ENCODE measurements around the gene GOPC.

Gene GOPC

DNA sequence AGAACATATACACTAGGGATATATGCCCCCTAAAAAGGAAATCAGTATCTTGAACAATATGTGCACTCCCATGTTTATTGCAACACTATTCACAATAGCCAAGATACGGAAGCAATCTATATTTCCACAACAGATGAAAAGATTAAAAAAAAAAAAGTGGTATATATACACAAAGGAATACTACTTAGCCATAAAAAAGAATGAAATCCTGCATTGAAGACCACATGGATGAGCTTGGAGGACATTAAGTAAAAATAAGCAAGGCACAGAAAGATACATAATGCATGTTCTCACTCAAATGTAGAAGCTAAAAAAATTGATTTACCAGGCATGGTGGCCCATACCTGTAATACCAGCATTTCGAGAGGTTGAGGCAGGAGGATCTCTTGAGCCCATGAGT lies 4.6 kb downstream of the GOPC start:
- no peak for DNase-seq (ENCODE audit: extremely low read depth in 1 of 2, low read depth in 1 of 2)

DNA sequence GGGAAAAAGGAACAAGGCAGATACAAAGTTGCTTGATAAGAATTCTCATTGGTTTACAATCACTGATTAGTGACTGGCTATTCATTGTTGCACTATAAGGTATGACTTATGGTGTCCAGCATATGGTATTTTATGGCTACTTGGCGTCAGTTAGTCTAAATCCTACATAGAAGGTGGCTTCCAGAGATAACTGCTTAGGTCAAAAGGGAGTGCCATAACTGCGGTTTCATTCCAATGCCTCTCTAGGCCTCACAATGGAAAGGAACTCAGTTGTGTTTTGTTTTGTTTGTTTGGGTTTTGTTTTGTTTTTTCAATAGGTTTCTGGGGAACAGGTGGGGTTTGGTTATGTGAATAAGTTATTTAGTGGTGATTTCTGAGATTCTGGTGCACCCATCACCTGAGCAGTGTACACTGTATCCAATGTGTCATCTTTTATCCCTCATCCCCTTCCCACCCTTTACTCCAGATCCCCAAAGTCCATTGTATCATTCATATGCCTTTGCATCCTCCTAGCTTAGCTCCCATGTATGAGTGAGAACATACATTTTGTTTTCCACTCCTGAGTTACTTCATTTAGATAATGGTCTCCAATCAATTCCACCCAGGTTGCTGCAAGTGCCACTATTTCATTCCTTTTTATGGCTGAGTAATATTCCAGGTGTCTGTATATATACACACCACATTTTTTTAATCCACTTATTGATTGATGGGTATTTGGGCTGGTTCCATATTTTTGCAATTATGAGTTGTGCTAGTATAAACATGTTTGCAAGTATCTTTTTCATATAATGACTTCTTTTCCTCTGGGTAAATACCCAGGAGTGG lies 7.0 kb downstream of the GOPC start:
- no peak for DNase-seq (ENCODE audit: extremely low read depth in 1 of 2, low read depth in 1 of 2)

DNA sequence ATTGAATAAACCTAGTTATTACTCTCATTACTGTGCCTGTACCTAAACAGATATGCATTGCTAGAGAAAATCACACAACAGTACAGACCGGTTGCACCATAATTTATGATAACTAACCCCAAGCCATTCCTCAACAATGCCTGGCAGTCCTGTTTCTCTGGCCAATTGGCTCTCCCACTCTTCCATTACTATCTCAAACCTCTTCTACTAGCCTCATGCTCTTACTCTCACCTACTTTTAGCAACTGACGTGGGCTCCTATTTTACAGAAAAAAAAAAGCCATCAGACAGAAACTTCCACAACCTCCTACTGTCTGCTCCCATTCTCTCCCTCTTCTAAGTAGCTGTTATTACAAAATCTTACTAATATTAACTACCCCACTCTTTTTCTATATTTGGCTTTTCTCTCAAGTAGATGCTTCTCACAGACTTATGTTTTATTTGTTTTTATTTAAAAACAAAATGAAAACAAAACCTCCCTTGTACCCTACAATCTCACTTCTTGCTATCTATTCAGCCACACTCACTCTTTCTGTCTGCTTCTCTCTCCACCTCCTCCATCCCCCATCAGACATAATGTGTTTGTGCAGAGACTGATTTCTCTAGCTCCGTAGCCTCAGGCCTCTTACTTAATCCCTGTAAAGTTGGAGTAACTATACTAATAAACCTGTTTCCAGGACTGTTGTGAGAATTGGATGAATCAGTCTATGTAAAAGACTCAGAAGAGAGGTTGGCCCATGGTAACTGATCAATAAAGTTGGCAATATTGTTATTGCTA lies 9.1 kb downstream of the GOPC start:
- DNase-seq (ENCODE audit: extremely low read depth in 1 of 2, low read depth in 1 of 2): no peak

DNA sequence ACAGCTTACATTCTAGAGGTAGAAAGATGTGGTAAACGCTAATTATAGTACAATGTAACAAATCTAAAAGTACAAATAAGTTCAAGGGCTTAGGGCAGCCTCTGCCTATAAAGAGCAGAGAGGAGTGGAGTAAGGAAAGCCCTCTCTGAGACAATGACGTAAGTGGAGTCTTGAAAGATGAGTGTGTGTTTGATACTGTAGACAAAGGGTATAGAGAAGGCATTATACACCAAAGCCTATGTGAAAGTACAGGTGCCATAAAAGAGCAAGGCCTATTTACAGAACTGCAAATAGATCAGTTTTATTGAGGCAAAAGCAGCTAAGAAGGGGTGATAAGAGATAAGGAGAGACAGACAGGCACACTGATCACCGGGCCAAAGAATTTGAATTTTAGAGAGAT lies 10.9 kb downstream of the GOPC start:
- DNase-seq (ENCODE audit: extremely low read depth in 1 of 2, low read depth in 1 of 2): no peak

DNA sequence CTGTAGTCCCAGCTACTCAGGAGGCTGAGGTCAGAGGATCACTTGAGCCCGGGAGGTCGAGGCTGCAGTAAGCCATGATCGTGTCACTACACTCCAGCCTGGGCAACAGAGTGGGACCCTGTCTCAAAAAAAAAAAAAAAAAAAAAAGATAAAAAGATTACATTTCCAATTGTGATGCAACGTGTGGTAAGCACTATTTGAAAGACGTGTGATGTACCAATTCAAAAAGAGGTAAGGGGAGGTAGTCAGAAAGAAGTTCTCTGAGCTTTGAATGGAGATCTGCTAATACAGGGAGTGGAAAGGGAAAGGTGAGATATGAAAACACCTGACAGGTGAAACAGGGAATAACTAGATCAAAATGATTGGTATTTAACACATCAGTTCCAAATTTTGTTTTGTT lies 11.9 kb downstream of the GOPC start:
- no peak for DNase-seq (ENCODE audit: extremely low read depth in 1 of 2, low read depth in 1 of 2)

DNA sequence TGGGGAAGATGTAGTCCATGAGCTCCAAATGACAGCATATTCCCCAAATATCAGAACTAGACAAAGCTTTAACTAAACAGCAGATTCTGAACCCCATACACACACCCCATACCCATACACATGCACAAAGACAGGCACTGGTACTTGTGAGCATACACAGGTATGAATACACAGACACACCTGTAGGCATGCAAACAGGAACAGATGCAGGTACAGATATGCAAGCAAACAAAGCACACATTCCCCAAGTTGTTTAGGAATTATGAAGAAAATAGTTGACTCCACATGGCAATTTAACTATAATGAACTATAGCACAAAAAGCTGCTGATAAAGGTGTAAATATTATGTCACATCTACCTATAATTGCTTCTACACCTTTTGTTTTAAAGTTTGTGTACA lies 16.7 kb downstream of the GOPC start:
- no peak for DNase-seq (ENCODE audit: extremely low read depth in 1 of 2, low read depth in 1 of 2)

DNA sequence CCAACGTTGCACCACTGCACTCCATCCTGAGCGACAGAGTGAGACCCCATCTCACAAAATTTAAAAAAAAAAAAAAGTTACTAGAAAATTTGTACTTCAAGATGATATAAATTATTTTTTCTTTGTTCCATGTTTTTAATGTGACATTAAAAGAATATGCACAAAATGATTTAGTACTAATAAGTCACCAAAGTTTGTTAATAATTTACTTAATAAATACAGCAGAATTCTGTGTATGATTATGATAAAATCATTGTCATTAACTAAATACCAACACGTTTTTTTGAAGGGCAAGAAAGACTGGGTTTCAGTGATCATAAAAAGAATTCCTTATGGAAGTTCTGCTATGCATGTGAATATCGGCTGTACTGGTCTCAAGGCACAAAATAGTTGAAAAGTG lies 28.1 kb downstream of the GOPC start:
- DNase-seq (ENCODE audit: extremely low read depth in 1 of 2, low read depth in 1 of 2): no peak

DNA sequence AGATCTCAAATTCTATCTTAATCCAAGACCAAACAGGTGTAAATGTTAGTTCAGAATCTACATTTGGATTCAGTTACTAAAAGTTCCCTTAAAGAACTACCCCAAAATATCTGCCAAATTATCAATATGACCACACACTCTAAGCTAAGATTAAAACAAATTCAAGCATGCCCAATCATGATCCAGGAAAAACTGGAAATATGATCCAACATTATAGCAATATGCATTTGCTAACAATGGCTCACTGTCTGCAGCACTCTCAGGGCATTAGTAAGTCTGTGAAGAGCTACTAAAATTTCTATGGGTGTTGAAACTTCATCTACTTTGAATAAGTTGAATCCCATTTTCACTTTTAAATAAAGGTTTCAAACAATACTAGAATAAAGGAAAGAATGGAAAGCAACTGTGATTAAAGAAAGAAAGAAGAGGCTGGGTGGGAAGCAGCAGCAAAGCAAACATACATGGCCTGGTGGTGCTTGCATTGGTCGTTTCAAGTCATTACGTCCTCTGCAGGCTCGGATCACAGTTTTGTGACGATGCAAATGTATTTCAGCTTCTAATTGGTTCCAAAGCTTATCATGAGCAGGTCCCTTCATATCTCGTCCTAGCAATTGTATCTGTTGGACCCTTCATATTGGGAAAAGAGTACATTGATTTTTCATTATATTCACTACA lies 29.2 kb downstream of the GOPC start:
- DNase-seq (ENCODE audit: extremely low read depth in 1 of 2, low read depth in 1 of 2): no peak

DNA sequence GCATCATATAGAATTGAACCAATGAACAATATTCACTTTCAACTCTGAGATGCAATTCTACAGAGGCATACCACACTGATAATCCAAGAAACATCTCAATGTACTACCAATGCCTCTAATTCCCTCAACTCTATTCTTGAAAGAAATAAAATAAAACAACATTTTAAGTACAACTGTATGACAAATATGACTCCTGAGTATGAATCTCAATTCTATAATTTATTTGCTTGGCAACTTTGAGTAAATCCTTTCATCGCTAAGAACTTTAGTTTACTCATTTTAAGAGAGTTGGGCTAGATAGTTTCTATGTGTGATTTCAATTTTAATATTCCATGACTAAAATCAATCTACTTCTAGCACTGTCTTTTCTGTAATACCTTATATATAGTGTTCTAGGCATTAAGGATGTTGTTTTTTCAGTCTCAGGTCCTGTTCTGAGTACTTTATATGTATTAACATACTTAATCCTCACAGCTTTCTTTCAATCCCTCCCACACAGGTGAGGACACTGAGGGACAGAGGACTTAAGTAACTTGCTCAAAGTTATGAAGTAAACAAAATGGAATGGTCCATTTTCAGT lies 33.4 kb downstream of the GOPC start:
- no peak for DNase-seq (ENCODE audit: extremely low read depth in 1 of 2, low read depth in 1 of 2)

DNA sequence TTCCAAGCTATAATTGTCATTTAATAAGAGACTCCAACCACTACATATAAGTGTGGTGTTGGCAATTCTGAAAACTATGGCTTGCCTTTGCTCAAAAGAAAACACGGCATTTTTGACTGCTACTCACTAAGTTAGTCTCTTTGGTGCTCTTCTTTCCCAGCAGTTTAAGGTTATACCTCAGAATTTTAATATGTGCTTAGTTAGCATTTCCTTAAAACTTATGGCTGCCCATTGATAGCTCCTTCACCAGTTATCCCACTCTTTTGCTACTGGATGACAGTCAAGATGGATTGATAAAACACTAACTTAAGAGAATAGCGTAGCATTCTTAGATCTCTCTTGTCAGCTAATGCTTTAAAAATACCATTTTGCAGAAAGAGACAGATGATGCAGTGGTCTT lies 34.1 kb downstream of the GOPC start:
- no peak for DNase-seq (ENCODE audit: extremely low read depth in 1 of 2, low read depth in 1 of 2)

DNA sequence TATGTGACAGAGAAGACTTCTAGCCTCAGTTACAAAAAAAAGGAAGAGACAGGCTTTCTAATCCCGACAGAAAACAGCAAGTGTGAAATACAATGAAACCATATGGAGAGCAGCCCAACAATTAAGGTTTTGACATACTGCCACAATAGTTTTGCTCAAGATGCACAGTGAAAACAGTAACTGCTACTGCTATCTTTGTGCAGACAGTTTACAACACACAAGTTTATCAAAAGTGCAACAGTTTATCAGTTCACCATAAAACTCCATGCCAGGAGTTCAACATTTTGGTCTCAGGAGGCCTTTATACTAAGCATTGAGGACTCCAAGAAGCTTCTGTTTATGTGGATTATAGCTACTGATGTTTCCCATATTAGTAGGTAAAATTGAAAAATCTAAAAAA lies 37.6 kb downstream of the GOPC start:
- no peak for DNase-seq (ENCODE audit: extremely low read depth in 1 of 2, low read depth in 1 of 2)

DNA sequence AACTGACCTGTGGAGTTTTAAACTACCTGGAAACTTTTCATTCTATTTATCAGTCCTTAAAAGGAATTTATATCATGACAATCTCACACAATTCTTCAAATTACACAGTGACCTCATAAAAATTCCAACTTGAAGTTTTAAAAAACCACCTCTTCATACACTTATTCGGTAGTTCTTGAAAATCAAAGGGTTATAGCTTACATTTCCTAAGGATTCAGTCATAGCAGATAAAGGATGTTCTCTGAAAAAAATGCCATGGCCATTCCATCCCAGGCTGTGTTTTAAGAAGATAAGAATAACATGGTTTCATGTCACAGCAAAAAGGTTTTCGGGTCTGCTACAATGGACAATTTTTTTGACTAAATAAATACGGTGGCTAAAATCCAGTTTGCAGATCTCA lies 41.2 kb downstream of the GOPC start:
- DNase-seq (ENCODE audit: extremely low read depth in 1 of 2, low read depth in 1 of 2): no peak

DNA sequence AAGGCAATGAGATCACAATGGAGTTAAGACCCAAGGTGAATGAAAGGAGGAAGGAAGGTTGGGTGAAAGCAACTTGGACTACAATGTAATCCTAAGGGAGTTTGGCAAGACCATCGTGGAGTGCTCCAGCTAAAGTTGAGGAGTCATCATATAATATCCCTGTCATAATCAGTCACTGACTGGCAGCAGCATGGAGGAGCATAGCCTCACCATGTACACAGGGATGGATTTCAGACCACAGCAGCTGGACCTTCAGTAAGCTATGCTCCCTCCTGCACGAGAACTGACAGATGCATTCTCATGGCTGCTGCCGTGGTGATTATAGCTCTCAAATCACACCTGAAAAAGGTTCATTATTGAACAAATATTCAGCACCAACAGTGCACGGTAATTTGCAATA lies 43.0 kb downstream of the GOPC start:
- no peak for DNase-seq (ENCODE audit: extremely low read depth in 1 of 2, low read depth in 1 of 2)

DNA sequence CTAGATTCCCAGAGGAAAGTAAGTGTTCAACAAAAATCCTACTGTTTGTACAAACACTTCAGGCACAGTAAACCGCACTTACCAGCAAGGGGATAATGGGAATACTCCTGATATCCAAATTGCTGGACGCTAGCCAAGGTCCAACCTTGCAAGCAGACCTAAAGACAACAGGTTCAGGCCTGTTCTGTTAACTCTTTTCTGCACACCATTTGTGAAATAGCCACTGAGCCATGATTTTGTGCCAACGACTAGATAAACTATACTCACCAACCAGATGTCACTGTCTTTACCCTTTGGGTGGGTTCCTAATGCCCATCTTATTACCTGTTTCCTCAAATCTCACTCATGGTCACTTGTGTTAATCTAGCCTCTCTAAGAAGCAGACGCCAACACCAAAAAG lies 43.5 kb downstream of the GOPC start:
- DNase-seq (ENCODE audit: extremely low read depth in 1 of 2, low read depth in 1 of 2): no peak

DNA sequence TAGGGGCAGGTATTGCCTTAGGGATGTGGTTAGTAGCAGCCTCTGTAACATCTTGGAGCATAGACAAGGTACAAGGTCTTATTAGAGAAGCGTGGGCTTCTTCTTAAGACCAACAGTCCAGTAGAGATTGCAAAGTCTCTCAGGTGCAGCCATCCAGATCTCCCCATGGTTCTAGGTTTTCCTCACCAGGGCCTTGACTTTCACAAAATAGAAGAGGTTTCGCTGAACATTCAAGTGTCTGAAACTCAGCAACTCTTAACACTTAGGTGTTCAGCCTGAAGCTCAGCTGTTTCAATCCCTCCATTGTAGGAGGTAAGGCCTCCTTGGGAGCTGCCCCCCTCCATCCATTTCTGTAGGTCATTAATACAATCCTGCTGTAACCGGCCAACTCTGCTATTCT lies 44.4 kb downstream of the GOPC start:
- no peak for DNase-seq (ENCODE audit: extremely low read depth in 1 of 2, low read depth in 1 of 2)

DNA sequence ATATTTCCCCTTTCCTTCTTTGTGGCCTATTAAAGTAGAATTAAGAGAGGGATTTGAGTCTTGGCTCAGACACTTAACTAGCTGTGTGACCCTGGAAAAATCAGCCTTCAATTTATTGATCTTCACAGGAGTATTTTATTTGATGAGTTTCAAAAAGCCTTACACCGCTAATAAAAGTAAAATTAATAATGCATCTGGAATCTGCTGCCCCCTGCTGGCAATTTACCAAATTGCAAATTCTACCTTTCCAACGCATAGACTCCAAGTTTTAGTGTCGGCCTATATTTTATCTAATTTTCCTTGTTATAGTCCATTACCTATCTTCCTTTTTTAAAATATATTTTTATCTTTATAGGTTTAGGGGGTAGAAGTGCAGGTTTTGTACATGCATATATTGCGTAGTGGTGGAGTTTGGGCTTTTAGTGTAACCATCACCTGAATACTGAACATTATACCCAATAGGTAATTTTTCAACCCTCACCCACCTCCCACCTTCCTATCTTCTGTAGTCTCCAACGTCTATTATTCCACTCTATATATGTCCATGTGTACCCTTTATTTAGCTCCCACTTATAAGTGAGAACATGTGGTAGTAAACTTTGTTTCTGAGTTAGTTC lies 46.3 kb downstream of the GOPC start:
- DNase-seq (ENCODE audit: extremely low read depth in 1 of 2, low read depth in 1 of 2): peak in 1 of 2 donors; percentile 37

DNA sequence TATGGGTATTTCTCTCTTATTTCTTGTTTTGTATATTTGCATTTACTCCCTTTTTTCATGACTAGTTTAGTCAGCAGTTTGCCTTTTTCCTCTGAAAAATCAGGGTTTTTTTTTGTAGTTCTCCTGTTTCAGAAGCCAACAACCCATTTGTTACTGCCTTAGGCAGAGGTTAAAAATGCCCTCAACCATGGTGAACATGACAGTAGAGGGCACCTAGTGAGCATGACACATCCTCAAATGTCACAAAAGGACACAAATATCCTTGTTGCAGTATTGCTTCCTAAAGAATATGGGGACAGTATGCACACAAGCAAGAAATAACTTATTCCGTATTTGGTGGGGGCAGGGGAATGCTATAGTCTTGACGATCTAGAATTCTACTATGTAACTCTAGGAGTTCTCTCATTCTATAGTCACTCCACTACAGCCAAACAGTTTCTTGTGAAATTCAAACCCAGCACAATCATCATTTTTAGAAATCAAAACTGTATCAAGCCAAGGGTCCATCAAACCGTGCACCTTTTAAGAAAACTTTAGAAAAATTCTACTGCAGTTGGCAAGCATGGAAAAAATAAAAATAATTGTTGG lies 47.0 kb downstream of the GOPC start:
- no peak for DNase-seq (ENCODE audit: extremely low read depth in 1 of 2, low read depth in 1 of 2)

DNA sequence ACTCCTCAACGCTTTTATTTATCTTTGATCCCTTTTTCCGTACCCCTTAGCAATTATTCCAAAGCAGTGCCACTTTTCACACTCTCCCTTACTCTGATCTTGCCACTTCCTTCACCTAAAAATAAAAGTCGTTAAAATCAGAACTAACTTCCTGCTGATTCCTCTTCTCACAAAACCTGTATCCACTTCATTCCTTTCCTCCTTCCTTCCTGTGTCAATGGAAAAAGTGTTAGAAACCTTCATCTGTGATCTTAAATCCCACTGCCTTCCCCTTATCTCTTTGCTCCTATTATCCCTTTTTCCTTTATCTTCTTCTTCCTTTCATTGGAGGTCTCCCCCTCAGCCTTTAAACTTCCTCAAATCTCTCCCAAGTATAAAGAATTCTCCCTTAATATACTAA lies 49.2 kb downstream of the GOPC start:
- DNase-seq (ENCODE audit: extremely low read depth in 1 of 2, low read depth in 1 of 2): no peak

DNA sequence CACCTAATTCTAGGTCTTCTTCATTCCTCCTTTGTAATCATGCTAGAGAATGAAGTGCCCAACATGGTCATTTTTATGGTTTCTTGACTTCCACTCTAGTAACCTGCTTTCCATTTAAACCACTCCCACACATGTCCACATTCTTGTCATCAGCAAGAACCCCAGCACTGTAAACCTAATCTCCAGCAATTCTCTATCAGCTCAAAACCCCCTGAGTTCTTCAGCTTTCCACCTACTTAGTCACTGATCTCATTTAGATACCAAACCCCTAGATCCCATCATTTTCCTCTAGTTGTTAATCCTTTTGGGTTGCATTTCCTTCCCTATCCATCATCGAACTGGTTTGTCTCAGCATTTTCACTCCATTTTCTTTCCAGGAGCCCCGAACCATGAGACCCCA lies 49.7 kb downstream of the GOPC start:
- DNase-seq (ENCODE audit: extremely low read depth in 1 of 2, low read depth in 1 of 2): no peak

DNA sequence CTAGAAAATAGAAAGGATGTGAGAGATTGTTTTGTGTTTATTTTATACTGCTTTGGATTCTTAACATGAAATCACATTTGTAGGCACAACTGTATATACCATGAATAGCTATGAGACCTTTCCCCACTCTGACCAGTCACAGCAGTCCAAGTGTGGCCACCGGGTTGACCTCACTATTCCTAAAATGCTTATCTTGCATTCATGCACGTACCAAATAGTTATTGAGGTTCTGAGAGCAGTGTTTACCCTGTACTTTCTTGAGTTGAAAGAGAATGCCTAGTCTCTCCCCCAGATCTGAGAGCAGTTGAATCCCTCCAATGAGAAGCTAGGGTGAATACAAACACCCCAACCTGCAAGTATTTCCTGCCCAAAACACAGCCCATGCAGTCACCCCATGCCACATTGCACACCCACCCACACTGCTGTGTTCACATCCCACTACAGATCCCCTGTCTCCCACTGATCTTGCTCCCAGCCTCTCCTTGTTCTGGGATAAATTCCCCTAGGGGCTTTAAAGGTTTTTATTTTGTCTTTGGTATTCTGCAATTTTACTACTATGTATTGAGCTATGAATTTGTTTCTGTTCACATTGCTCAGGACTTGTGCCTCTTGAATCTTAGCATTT lies 51.6 kb downstream of the GOPC start:
- no peak for DNase-seq (ENCODE audit: extremely low read depth in 1 of 2, low read depth in 1 of 2)

All from activated CD8-positive, alpha-beta memory T cell treated with anti-CD3 and anti-CD28 coated beads for 1 hour (primary cell).